HepG2 (cell line): ENCODE measurements around the gene ZDHHC18. TPM values are rescaled to one million over a fixed set of nuclear protein-coding genes. Genes with fewer than 3 reads are reported as not detected.

Source experiments
- AGO1 ChIP-seq: fragments of 200-400 bp; formaldehyde crosslinking; IDR thresholded peaks from 2 replicates; pipeline ENCODE4 v1.6.1; 2017; ENCODE audit warnings: mild to moderate bottlenecking, low read depth, low read length, moderate library complexity; ENCODE audit not compliant: poor library complexity, severe bottlenecking
- ARNT ChIP-seq: fragments of 450-650 bp; IDR thresholded peaks from 2 replicates; pipeline ENCODE4 v1.6.1; 2017
- FOXA1 ChIP-seq, 2 experiments: fragments of 450-650 bp in 1 of 2; sonication (generic) in 1 of 2; formaldehyde crosslinking in 1 of 2; IDR thresholded peaks; 2 replicates each; pipeline versions ENCODE4 v1.4.0 to v1.6.1; 2016 to 2020; ENCODE audit warnings: missing genetic modification reagents in 1 of 2
- FOXA3 ChIP-seq: IDR thresholded peaks from 2 replicates; pipeline ENCODE4 v1.6.1; 2016; ENCODE audit warnings: missing genetic modification reagents, missing compliant biosample characterization
- GATAD1 ChIP-seq: IDR thresholded peaks from 2 replicates; pipeline ENCODE4 v1.6.1; 2016; ENCODE audit warnings: missing genetic modification reagents, missing compliant biosample characterization
- GLI4 ChIP-seq: sonication (generic); formaldehyde crosslinking; IDR thresholded peaks from 2 replicates; pipeline ENCODE4 v1.5.1; 2020; ENCODE audit warnings: missing genetic modification reagents, mild to moderate bottlenecking, moderate library complexity, borderline replicate concordance
- GZF1 ChIP-seq: sonication (generic); formaldehyde crosslinking; IDR thresholded peaks from 2 replicates; pipeline ENCODE4 v1.5.1; 2020; ENCODE audit warnings: mild to moderate bottlenecking, missing genetic modification reagents
- HES4 ChIP-seq: sonication (generic); formaldehyde crosslinking; IDR thresholded peaks from 2 replicates; pipeline ENCODE4 v1.9.0; 2021; ENCODE audit warnings: mild to moderate bottlenecking, missing genetic modification reagents, borderline replicate concordance
- SOX5 ChIP-seq: IDR thresholded peaks from 2 replicates; pipeline ENCODE4 v1.6.1; 2016; ENCODE audit warnings: borderline replicate concordance
- TAF1 ChIP-seq: sonication (generic); formaldehyde crosslinking; IDR thresholded peaks from 2 replicates; pipeline ENCODE4 v1.4.0; 2020; ENCODE audit warnings: missing genetic modification reagents
- UBTF ChIP-seq: sonication (generic); formaldehyde crosslinking; IDR thresholded peaks from 2 replicates; pipeline ENCODE4 v1.4.0; 2020; ENCODE audit warnings: mild to moderate bottlenecking, missing genetic modification reagents
- ZBTB4 ChIP-seq: sonication (generic); formaldehyde crosslinking; IDR thresholded peaks from 2 replicates; pipeline ENCODE4 v1.4.0; 2020; ENCODE audit warnings: missing genetic modification reagents, mild to moderate bottlenecking, borderline replicate concordance
- ZMYM3 ChIP-seq: sonication (generic); formaldehyde crosslinking; IDR thresholded peaks from 2 replicates; pipeline ENCODE4 v1.5.1; 2020; ENCODE audit warnings: mild to moderate bottlenecking, missing genetic modification reagents
- ZNF20 ChIP-seq: sonication (generic); formaldehyde crosslinking; IDR thresholded peaks from 2 replicates; pipeline ENCODE4 v1.4.0; 2020; ENCODE audit warnings: mild to moderate bottlenecking, moderate library complexity, missing genetic modification reagents
- ZNF382 ChIP-seq: sonication (generic); formaldehyde crosslinking; IDR thresholded peaks from 2 replicates; pipeline ENCODE4 v1.5.0; 2020; ENCODE audit warnings: missing genetic modification reagents, mild to moderate bottlenecking, borderline replicate concordance
- ZNF570 ChIP-seq: sonication (generic); formaldehyde crosslinking; IDR thresholded peaks from 2 replicates; pipeline ENCODE4 v1.4.0; 2020; ENCODE audit warnings: mild to moderate bottlenecking, missing genetic modification reagents, borderline replicate concordance
- ZSCAN12 ChIP-seq: sonication (generic); formaldehyde crosslinking; IDR thresholded peaks from 2 replicates; pipeline ENCODE4 v1.9.0; 2021; ENCODE audit warnings: mild to moderate bottlenecking, missing genetic modification reagents
- polyA plus RNA-seq, 8 experiments: library from polyadenylated mRNA; depleted of rRNA in 3 of 8; stranded (reverse) in 7 of 8; unstranded in 1 of 8; fragments of >200 nt; fragmentation: Illumina TruSeq in 4 of 8; extraction: Trizol in 4 of 8; gene quantifications; 2 replicates each; pipeline versions ENCODE4 v1.2.1 to v1.2.3, GENCODE V29; 2011 to 2016; ENCODE audit warnings: low read depth in 4 of 8, missing spikeins in 1 of 8, mixed read lengths in 1 of 8; ENCODE audit not compliant: insufficient read depth in 1 of 8
- total RNA-seq, 5 experiments: library from RNA; depleted of rRNA; stranded (reverse); fragments of >200 nt; fragmentation: Illumina TruSeq; extraction: Trizol; gene quantifications; 2 replicates each; pipeline ENCODE4 v1.2.3, GENCODE V29; 2016; ENCODE audit warnings: low read depth in 1 of 5
- TF ChIP-seq, protein P1 (sequence below): sonication (generic); formaldehyde crosslinking; IDR thresholded peaks from 2 replicates; pipeline ENCODE4 v1.8.1; 2023; ENCODE audit warnings: mild to moderate bottlenecking, missing genetic modification reagents
- TF ChIP-seq, protein P2 (sequence below): sonication (generic); formaldehyde crosslinking; IDR thresholded peaks from 2 replicates; pipeline ENCODE4 v1.5.1; 2020; ENCODE audit warnings: missing genetic modification reagents, mild to moderate bottlenecking, borderline replicate concordance
- TF ChIP-seq, protein P3 (sequence below): sonication (generic); formaldehyde crosslinking; IDR thresholded peaks from 2 replicates; pipeline ENCODE4 v1.8.1; 2023; ENCODE audit warnings: mild to moderate bottlenecking, inconsistent platforms, moderate library complexity, missing genetic modification reagents, borderline replicate concordance

Gene ZDHHC18
- total and polyA plus RNA-seq, 2 of the 13 experiments (the other 11 are each of a cell fraction or from before 2014, with no cell fraction given) = 13.2 to 35.3 TPM

DNA sequence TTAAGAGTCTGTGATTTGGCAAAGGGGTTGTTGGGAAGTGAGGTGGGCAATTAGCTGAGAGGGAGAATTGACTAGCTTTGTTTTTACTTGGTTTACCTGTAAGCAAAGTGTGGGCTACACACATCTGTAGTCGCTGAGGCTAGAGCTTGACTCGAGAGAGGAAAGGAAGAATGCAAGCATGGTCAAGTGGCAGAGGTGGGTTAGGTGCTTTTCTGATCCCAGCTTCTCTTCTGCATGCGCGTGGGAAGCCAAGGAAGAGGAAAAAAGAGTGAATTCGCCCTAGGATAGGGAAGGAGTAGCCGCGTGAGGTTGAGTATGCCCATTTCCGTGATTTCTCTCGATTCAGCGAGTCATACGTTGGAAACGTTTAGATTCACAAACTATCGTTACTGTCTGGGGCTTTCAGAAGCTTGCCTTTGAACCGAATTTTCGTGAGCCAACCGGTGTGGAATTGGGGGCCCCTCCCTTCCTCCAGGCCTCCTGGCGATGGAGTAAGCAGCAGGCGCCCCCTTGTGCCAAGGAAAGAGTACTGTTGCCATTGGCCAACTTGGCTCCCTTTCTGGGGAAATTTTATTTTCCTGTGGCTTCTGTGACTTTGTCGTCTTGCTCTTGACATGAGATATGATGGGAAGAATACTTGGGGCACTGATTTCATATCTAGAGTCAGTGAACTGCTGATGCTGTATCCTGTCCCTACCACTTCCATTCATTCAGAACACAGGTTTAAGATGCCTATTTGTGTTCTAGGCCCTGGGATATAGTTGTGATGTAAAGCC lies 37.5 kb upstream of the ZDHHC18 start (continued):
- TF ChIP-seq, protein P1, sequence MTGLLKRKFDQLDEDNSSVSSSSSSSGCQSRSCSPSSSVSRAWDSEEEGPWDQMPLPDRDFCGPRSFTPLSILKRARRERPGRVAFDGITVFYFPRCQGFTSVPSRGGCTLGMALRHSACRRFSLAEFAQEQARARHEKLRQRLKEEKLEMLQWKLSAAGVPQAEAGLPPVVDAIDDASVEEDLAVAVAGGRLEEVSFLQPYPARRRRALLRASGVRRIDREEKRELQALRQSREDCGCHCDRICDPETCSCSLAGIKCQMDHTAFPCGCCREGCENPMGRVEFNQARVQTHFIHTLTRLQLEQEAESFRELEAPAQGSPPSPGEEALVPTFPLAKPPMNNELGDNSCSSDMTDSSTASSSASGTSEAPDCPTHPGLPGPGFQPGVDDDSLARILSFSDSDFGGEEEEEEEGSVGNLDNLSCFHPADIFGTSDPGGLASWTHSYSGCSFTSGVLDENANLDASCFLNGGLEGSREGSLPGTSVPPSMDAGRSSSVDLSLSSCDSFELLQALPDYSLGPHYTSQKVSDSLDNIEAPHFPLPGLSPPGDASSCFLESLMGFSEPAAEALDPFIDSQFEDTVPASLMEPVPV (CRISPR knock-in tag) = no peak
- no peak for TF ChIP-seq ZBTB4
- TF ChIP-seq, protein P2, sequence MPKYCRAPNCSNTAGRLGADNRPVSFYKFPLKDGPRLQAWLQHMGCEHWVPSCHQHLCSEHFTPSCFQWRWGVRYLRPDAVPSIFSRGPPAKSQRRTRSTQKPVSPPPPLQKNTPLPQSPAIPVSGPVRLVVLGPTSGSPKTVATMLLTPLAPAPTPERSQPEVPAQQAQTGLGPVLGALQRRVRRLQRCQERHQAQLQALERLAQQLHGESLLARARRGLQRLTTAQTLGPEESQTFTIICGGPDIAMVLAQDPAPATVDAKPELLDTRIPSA (CRISPR knock-in tag) = no peak
- TF ChIP-seq GZF1 (CRISPR knock-in tag) = no peak
- TF ChIP-seq HES4 (CRISPR knock-in tag) = no peak
- no peak for TF ChIP-seq ZMYM3 (CRISPR knock-in tag)
- no peak for TF ChIP-seq ZNF570 (CRISPR knock-in tag)
- TF ChIP-seq GATAD1 (CRISPR knock-in tag) = no peak; the same call in 1 of the 2 replicates
- TF ChIP-seq, protein P3, sequence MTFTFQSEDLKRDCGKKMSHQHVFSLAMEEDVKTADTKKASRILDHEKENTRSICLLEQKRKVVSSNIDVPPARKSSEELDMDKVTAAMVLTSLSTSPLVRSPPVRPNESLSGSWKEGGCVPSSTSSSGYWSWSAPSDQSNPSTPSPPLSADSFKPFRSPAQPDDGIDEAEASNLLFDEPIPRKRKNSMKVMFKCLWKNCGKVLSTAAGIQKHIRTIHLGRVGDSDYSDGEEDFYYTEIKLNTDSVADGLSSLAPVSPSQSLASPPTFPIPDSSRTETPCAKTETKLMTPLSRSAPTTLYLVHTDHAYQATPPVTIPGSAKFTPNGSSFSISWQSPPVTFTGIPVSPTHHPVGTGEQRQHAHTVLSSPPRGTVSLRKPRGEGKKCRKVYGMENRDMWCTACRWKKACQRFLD = no peak
- no peak for TF ChIP-seq ARNT
- peak; percentile 57 for TF ChIP-seq FOXA3 (CRISPR knock-in tag)
- TF ChIP-seq UBTF = no peak
- TF ChIP-seq GLI4 (CRISPR knock-in tag) = no peak
- TF ChIP-seq SOX5 = no peak; the same call in 1 of the 2 replicates
- no peak for TF ChIP-seq AGO1
- no peak for TF ChIP-seq FOXA1 (IDR thresholded peaks at IDR 0.05)
- TF ChIP-seq FOXA1 (CRISPR knock-in tag; IDR thresholded peaks at IDR 0.05) = no peak
- no peak for TF ChIP-seq ZNF382 (CRISPR knock-in tag)
- TF ChIP-seq TAF1 (CRISPR knock-in tag) = no peak
- TF ChIP-seq ZSCAN12 (CRISPR knock-in tag) = no peak
- TF ChIP-seq ZNF20 (CRISPR knock-in tag) = no peak
